GM12865 (cell line): ENCODE data around the gene DNAJC27.

Source experiments
- DNase-seq: peaks from one replicate; pipeline ENCODE4 v3.0.0; 2010; ENCODE audit warnings: low read depth
- H3K4me3 ChIP-seq: 2 replicates; pipeline ENCODE4 v1.5.1; 2011; ENCODE audit warnings: mild to moderate bottlenecking, low read depth, low read length, control low read depth
- TF ChIP-seq, protein P1 (sequence below): IDR thresholded peaks from 2 replicates; pipeline ENCODE4 v1.5.1; 2011; ENCODE audit warnings: low read length, control low read depth, low read depth, inconsistent platforms; ENCODE audit not compliant: insufficient read depth; ENCODE audit errors: missing control alignments

Gene DNAJC27

GRCh38 chr2:24903161-24904103, 68.3 kb downstream of the DNAJC27 start:
- H3K4me3 ChIP-seq: no peak overlapping the region
- TF ChIP-seq, protein P1, sequence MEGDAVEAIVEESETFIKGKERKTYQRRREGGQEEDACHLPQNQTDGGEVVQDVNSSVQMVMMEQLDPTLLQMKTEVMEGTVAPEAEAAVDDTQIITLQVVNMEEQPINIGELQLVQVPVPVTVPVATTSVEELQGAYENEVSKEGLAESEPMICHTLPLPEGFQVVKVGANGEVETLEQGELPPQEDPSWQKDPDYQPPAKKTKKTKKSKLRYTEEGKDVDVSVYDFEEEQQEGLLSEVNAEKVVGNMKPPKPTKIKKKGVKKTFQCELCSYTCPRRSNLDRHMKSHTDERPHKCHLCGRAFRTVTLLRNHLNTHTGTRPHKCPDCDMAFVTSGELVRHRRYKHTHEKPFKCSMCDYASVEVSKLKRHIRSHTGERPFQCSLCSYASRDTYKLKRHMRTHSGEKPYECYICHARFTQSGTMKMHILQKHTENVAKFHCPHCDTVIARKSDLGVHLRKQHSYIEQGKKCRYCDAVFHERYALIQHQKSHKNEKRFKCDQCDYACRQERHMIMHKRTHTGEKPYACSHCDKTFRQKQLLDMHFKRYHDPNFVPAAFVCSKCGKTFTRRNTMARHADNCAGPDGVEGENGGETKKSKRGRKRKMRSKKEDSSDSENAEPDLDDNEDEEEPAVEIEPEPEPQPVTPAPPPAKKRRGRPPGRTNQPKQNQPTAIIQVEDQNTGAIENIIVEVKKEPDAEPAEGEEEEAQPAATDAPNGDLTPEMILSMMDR: no peak
- DNase-seq: no peak

DNA sequence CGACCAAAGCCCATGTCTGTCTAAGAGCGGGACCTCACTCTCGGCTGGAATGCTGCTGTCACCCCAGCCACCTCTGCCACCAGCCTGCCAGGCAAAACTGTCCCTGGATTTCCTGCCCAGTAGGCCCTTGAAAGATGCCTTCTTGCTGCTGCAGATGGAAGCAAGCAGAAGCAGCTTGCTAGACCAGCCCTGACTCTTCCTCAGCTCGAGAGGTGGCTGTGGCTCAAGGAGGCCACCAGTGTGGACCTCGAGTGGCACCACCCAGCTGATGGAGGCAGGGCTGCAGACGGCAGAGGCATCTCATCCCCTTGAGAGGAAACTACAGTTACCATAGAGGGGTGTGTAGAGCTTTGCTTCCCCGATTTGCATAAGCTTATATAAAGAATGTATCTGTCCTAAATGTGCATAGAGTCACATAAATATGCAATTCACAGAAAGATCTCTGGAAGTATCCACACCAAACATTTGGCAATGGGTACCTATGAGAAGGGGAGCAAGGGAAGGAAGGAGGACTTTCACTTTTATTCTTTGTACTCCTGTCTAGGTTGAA, 72.3 kb downstream of the DNAJC27 start:
- no peak for DNase-seq

GRCh38 chr2:24898122-24899109, 73.3 kb downstream of the DNAJC27 start:
- TF ChIP-seq, protein P1: no peak
- H3K4me3 ChIP-seq: no peak overlapping the region
- DNase-seq: no peak

More for the DNA sequence above, 72.3 kb downstream of the DNAJC27 start:
- TF ChIP-seq, protein P1: no peak
- no peak overlapping the region for H3K4me3 ChIP-seq

- no peak overlapping the region for H3K4me3 ChIP-seq
- DNase-seq: no peak
- TF ChIP-seq, protein P1: no peak
These were observed 77.0 kb downstream of the DNAJC27 start for GRCh38 chr2:24894750-24895149.

- TF ChIP-seq, protein P1: no peak
- H3K4me3 ChIP-seq: no peak overlapping the region
- no peak for DNase-seq
These were observed 77.8 kb downstream of the DNAJC27 start for GRCh38 chr2:24893934-24894333.
